Measurements from ENCODE around the gene RAP1GDS1.

DNA sequence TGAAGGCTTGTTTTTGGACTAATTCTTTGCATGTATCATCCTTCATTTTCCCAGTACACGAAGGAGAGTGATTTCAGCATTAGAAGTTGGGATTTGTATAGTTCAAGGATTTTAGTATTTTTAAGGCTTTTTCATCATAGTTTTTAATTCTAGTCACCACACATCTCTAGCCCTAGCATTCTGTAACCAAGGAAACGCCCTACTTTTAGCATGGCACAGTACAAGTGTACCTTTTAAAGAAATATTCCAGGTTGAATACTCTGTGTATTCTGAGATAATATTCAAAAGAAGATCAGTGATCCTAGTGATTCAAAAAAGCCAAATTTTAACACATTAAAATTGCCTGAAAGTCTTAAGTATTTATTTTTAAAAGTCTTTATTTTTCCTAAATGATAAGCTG is 150.5 kb downstream of the RAP1GDS1 start:
- no peak for TF ChIP-seq POLR2AphosphoS5 (IDR thresholded peaks at IDR 0.05; ENCODE audit: low read depth, low read length)
- TF ChIP-seq POLR2A (IDR thresholded peaks at IDR 0.05; ENCODE audit: low read depth, low read length): no peak

Measured in GM12892 (cell line).